Smooth muscle cell (in vitro differentiated cells): ENCODE data around the gene RNASE13. TPM values are rescaled to one million over a fixed set of nuclear protein-coding genes. Genes with fewer than 3 reads are reported as not detected.

ENCODE experiments used
- DNase-seq: peaks from one replicate; lab custom pipeline; 2025; ENCODE audit not compliant: unreplicated experiment; lab: John Stamatoyannopoulos, UW
- H2AFZ ChIP-seq: fragments of 200-600 bp; sonication (generic); 2 replicates; pipeline ENCODE4 v1.6.0; 2016; ENCODE audit warnings: antibody characterized with exemption, low read depth, mild to moderate bottlenecking
- H3F3A ChIP-seq: fragments of 200-600 bp; sonication (generic); 2 replicates; pipeline ENCODE4 v1.6.0; 2017; ENCODE audit warnings: antibody characterized with exemption, low read depth
- H3K27ac ChIP-seq: fragments of 200-600 bp; sonication (generic); 2 replicates; pipeline ENCODE4 v1.5.1; 2016; ENCODE audit warnings: low read depth, mild to moderate bottlenecking
- H3K27me3 ChIP-seq: fragments of 200-600 bp; sonication (generic); 2 replicates; pipeline ENCODE4 v1.6.1; 2016; ENCODE audit warnings: low read depth, mild to moderate bottlenecking
- H3K36me3 ChIP-seq: fragments of 200-600 bp; sonication (generic); 2 replicates; pipeline ENCODE4 v1.5.1; 2016; ENCODE audit warnings: low read depth
- H3K4me1 ChIP-seq: fragments of 200-600 bp; sonication (generic); 2 replicates; pipeline ENCODE4 v1.5.1; 2016; ENCODE audit warnings: low read depth
- H3K4me2 ChIP-seq: fragments of 200-600 bp; sonication (generic); 2 replicates; pipeline ENCODE4 v1.6.0; 2016; ENCODE audit warnings: mild to moderate bottlenecking
- H3K4me3 ChIP-seq: fragments of 200-600 bp; sonication (generic); 2 replicates; pipeline ENCODE4 v1.5.1; 2016; ENCODE audit warnings: mild to moderate bottlenecking
- H3K79me2 ChIP-seq: fragments of 200-600 bp; sonication (generic); 2 replicates; pipeline ENCODE4 v1.6.0; 2016; ENCODE audit warnings: low read depth, mild to moderate bottlenecking
- H3K9ac ChIP-seq: fragments of 200-600 bp; sonication (generic); 2 replicates; pipeline ENCODE4 v1.6.0; 2016; ENCODE audit warnings: low read depth
- H3K9me3 ChIP-seq: fragments of 200-600 bp; sonication (generic); replicated peaks from 2 replicates; pipeline ENCODE4 v1.5.1; 2016; ENCODE audit warnings: low read depth
- H4K20me1 ChIP-seq: fragments of 200-600 bp; sonication (generic); 2 replicates; pipeline ENCODE4 v1.6.0; 2016; ENCODE audit warnings: low read depth
- CTCF ChIP-seq: fragments of 200-600 bp; sonication (generic); IDR thresholded peaks from 2 replicates; pipeline ENCODE4 v1.5.1; 2017; ENCODE audit warnings: borderline replicate concordance, mild to moderate bottlenecking, antibody characterized with exemption; ENCODE audit not compliant: insufficient read depth, poor library complexity, severe bottlenecking
- WGBS: methylation state at CpG from one replicate; pipeline ENCODE4 v1.1.7; 2016; ENCODE audit warnings: low lambda C conversion rate; 5-methylcytosine and 5-hydroxymethylcytosine counted together
- polyA plus RNA-seq: library from polyadenylated mRNA; unstranded; fragments of >200 nt; fragmentation: Nextera tagmentation; extraction: Ambion mirVana; gene quantifications from 2 replicates; pipeline ENCODE4 v1.2.1, GENCODE V29; 2016
- total RNA-seq: library from RNA; depleted of rRNA; stranded (reverse); fragments of >200 nt; gene quantifications from 2 replicates; pipeline ENCODE4 v1.2.3, GENCODE V29; 2014

Gene RNASE13
- total and polyA plus RNA-seq, 2 experiments from 2014 or later: 0.25 TPM; not detected in 1

- no peak overlapping the region for H3K9ac ChIP-seq
- H4K20me1 ChIP-seq: no peaks in the 10 kb centered on the region
- peaks cover 16% of the 10 kb centered on the region for H3F3A ChIP-seq
- no peaks in the 10 kb centered on the region for H3K79me2 ChIP-seq
- H3K4me2 ChIP-seq: no peak overlapping the region
- peaks cover 8% of the 10 kb centered on the region for H3K4me1 ChIP-seq
- no peak overlapping the region for H3K4me3 ChIP-seq
- H3K27ac ChIP-seq: no peak overlapping the region
- WGBS: 75% methylated on average over 3 of the region's 3 CpGs
- no peak overlapping the region for H2AFZ ChIP-seq
- H3K9me3 ChIP-seq: no peaks in the 10 kb centered on the region
- no peaks in the 10 kb centered on the region for H3K36me3 ChIP-seq
- no peaks in the 10 kb centered on the region for H3K27me3 ChIP-seq
- DNase-seq: no peak
- no peak for TF ChIP-seq CTCF
Observed at GRCh38 chr14:21061347-21061668, 26.7 kb upstream of the RNASE13 start.

GRCh38 chr14:21060614-21061346, 26.2 kb upstream of the RNASE13 start:
- H3F3A ChIP-seq: peaks cover 16% of the 10 kb centered on the region
- H4K20me1 ChIP-seq: no peaks in the 10 kb centered on the region
- no peak overlapping the region for H3K9ac ChIP-seq
- peak overlapping the region; percentile 41 for H3K4me2 ChIP-seq
- no peak for TF ChIP-seq CTCF
- no peak overlapping the region for H3K4me3 ChIP-seq
- 88% methylated on average over 13 of the region's 13 CpGs for WGBS
- no peaks in the 10 kb centered on the region for H3K27me3 ChIP-seq
- no peaks in the 10 kb centered on the region for H3K9me3 ChIP-seq
- no peak for DNase-seq
- no peaks in the 10 kb centered on the region for H3K79me2 ChIP-seq
- H2AFZ ChIP-seq: no peak overlapping the region
- H3K27ac ChIP-seq: peak overlapping the region; percentile 41
- peaks cover 8% of the 10 kb centered on the region for H3K4me1 ChIP-seq
- no peaks in the 10 kb centered on the region for H3K36me3 ChIP-seq

- Histone ChIP-seq H3K27me3 (no peaks in the 10 kb centered on the region), H3F3A (peaks cover 16% of the 10 kb centered on the region), H2AFZ (peak overlapping the region; percentile 15), H3K4me1 (peaks cover 8% of the 10 kb centered on the region), H3K4me3 (no peak overlapping the region), H4K20me1 (no peaks in the 10 kb centered on the region), H3K79me2 (no peaks in the 10 kb centered on the region), H3K9ac (no peak overlapping the region), H3K9me3 (no peaks in the 10 kb centered on the region), H3K27ac (peak overlapping the region; percentile 41), H3K36me3 (no peaks in the 10 kb centered on the region), H3K4me2 (peak overlapping the region; percentile 41)
- WGBS: 71% methylated on average over 8 of the region's 8 CpGs
- TF ChIP-seq CTCF: no peak
- DNase-seq: no peak
Observed at GRCh38 chr14:21059842-21060613, 25.4 kb upstream of the RNASE13 start.
